H1 (cell line): ENCODE data around the gene ZNF333.

Source experiments
- ATF2 ChIP-seq: IDR thresholded peaks from 2 replicates; pipeline ENCODE4 v1.6.1; 2012; ENCODE audit warnings: low read length, inconsistent platforms
- CEBPB ChIP-seq: IDR thresholded peaks from 2 replicates; pipeline ENCODE4 v1.6.1; 2012; ENCODE audit warnings: low read depth, low read length

- TF ChIP-seq CEBPB (no peak), ATF2 (no peak)
Observed at GRCh38 chr19:14775869-14776586, 86.2 kb downstream of the ZNF333 start.
